Caco-2 (cell line): ENCODE measurements around the gene GGCT. TPM values are rescaled to one million over a fixed set of nuclear protein-coding genes. Genes with fewer than 3 reads are reported as not detected.

Source experiments
- BruUV-seq: library from RNA; stranded (reverse); fragments of 400-500 nt; replicated peaks from 2 replicates; lab custom pipeline; 2021; lab: Mats Ljungman, UMichigan
- CTCF ChIA-PET: fragments of 300-600 bp; sonication (Branson Sonifier 250); formaldehyde crosslinking; loops from one replicate; lab custom pipeline; 2022; ENCODE audit warnings: antibody characterized with exemption; lab: Charles Lee
- POLR2A ChIA-PET: fragments of 300-600 bp; sonication (Branson Sonifier 250); formaldehyde crosslinking; loops from one replicate; lab custom pipeline; 2022; ENCODE audit warnings: antibody characterized with exemption; lab: Charles Lee
- DNase-seq, 2 experiments: peaks; one replicate each; pipeline versions ENCODE4 v3.0.0 to v3.0.0-alpha.2; 2020 to 2022
- H3K27me3 ChIP-seq: replicated peaks from 2 replicates; pipeline ENCODE4 v1.6.0; 2011; ENCODE audit warnings: low read length; ENCODE audit not compliant: control insufficient read depth, insufficient read depth
- H3K36me3 ChIP-seq: 2 replicates; pipeline ENCODE4 v1.5.1; 2011; ENCODE audit warnings: low read length; ENCODE audit not compliant: control insufficient read depth, insufficient read depth
- H3K4me1 ChIP-seq: fragments of 250-450 bp; sonication (Bioruptor Pico); 2 replicates; pipeline ENCODE4 v1.5.1; 2020; ENCODE audit warnings: mild to moderate bottlenecking
- H3K4me3 ChIP-seq: 2 replicates; pipeline ENCODE4 v1.5.1; 2011; ENCODE audit warnings: low read depth, mild to moderate bottlenecking, control low read depth, low read length
- H3K9me3 ChIP-seq: fragments of 250-450 bp; sonication (Bioruptor Pico); 2 replicates; pipeline ENCODE4 v1.5.1; 2020; ENCODE audit warnings: mild to moderate bottlenecking, moderate library complexity
- H3K27ac Mint-ChIP-seq: one replicate; pipeline ENCODE4 v1.8.0; 2022; ENCODE audit warnings: mixed read lengths; ENCODE audit not compliant: unreplicated experiment
- H3K27me3 Mint-ChIP-seq: one replicate; pipeline ENCODE4 v1.8.0; 2022; ENCODE audit warnings: mixed read lengths; ENCODE audit not compliant: insufficient read depth, unreplicated experiment
- H3K36me3 Mint-ChIP-seq: one replicate; pipeline ENCODE4 v1.8.0; 2022; ENCODE audit warnings: mild to moderate bottlenecking, mixed read lengths; ENCODE audit not compliant: insufficient read depth, unreplicated experiment
- H3K4me1 Mint-ChIP-seq: one replicate; pipeline ENCODE4 v1.8.0; 2022; ENCODE audit warnings: low read depth, mixed read lengths; ENCODE audit not compliant: unreplicated experiment
- H3K4me3 Mint-ChIP-seq: one replicate; pipeline ENCODE4 v1.8.0; 2022; ENCODE audit warnings: mild to moderate bottlenecking, moderate library complexity, mixed read lengths; ENCODE audit not compliant: unreplicated experiment
- H3K9me3 Mint-ChIP-seq: one replicate; pipeline ENCODE4 v1.8.0; 2022; ENCODE audit warnings: mixed read lengths; ENCODE audit not compliant: unreplicated experiment
- CTCF ChIP-seq, 2 experiments: fragments of 200-600 bp in 1 of 2; IDR thresholded peaks; 1 replicate in 1 of 2; 2 replicates in 1 of 2; pipeline versions ENCODE4 v1.5.1 to v1.8.0; 2011 to 2022; ENCODE audit warnings: antibody characterized with exemption in 1 of 2, control low read depth in 1 of 2, inconsistent platforms in 1 of 2, low read depth in 1 of 2, low read length in 1 of 2, mild to moderate bottlenecking in 1 of 2, moderate library complexity in 1 of 2; ENCODE audit not compliant: insufficient read depth in 1 of 2, severe bottlenecking in 1 of 2, unreplicated experiment in 1 of 2
- intact Hi-C: fragments of 100-400 bp; cut with micrococcal nuclease; formaldehyde crosslinking; loops from one replicate; pipeline ENCODE4 v1.10.0; 2022; ENCODE audit not compliant: unreplicated experiment
- total RNA-seq: library from RNA; stranded (reverse); gene quantifications from 2 replicates; pipeline ENCODE4 v1.2.3, GENCODE V29; 2022

GGCT gene
- total RNA-seq, 1 experiment from 2014 or later: 75.2 TPM

GRCh38 chr7:30470163-30470770 lies 34.4 kb downstream of the GGCT start:
- DNase-seq: no peak
- Mint-ChIP-seq H3K4me1 (peaks cover 7% of the 10 kb centered on the region), H3K4me3 (no peak overlapping the region), H3K27me3 (no peaks in the 10 kb centered on the region), H3K9me3 (no peaks in the 10 kb centered on the region), H3K36me3 (no peaks in the 10 kb centered on the region), H3K27ac (no peak overlapping the region)
- no peaks in the 10 kb centered on the region for H3K9me3 ChIP-seq
- H3K36me3 ChIP-seq: no peaks in the 10 kb centered on the region
- H3K27me3 ChIP-seq: no peaks in the 10 kb centered on the region
- no peak overlapping the region for H3K4me3 ChIP-seq
- intact Hi-C loops: loop anchor here (10.0 kb wide), 2 partner anchors 75 to 185 kb away; partner anchors contain the start of gene ZNRF2
- ChIA-PET POLR2A (no interaction called here), CTCF (interaction anchor here (0.8 to 1.6 kb wide), 5 partner anchors 18 to 306 kb away, joined by 3 to 5 read pairs (median 4); no protein-coding TSS in a partner anchor)
- no peaks in the 10 kb centered on the region for H3K4me1 ChIP-seq
- BruUV-seq: no TSS peak
- TF ChIP-seq CTCF (IDR thresholded peaks at IDR 0.05; ENCODE audit: insufficient read depth in 1 of 2, low read depth in 1 of 2, low read length in 1 of 2, severe bottlenecking in 1 of 2, unreplicated experiment in 1 of 2): no peak

- no TSS peak for BruUV-seq
- no peak overlapping the region for H3K4me3 Mint-ChIP-seq
- CTCF ChIA-PET: interaction anchor here (0.8 to 1.6 kb wide), 7 partner anchors 10 to 305 kb away, joined by 3 to 13 read pairs (median 4); partner anchors contain the start of gene NOD1
Observed at GRCh38 chr7:30469303-30469702, 35.3 kb downstream of the GGCT start.

GRCh38 chr7:30468791-30469190 lies 35.8 kb downstream of the GGCT start:
- Mint-ChIP-seq H3K27me3 (no peaks in the 10 kb centered on the region), H3K4me3 (no peak overlapping the region), H3K36me3 (no peaks in the 10 kb centered on the region), H3K4me1 (peaks cover 7% of the 10 kb centered on the region), H3K9me3 (no peaks in the 10 kb centered on the region), H3K27ac (no peak overlapping the region)
- no peaks in the 10 kb centered on the region for H3K36me3 ChIP-seq
- POLR2A ChIA-PET: no interaction called here
- no peak for TF ChIP-seq CTCF (IDR thresholded peaks at IDR 0.05; ENCODE audit: insufficient read depth in 1 of 2, low read depth in 1 of 2, low read length in 1 of 2, severe bottlenecking in 1 of 2, unreplicated experiment in 1 of 2)
- no peak for DNase-seq
- no peaks in the 10 kb centered on the region for H3K27me3 ChIP-seq
- H3K4me1 ChIP-seq: no peaks in the 10 kb centered on the region
- H3K9me3 ChIP-seq: no peaks in the 10 kb centered on the region
- intact Hi-C loops: no loop called here
- BruUV-seq: no TSS peak
- no peak overlapping the region for H3K4me3 ChIP-seq
- CTCF ChIA-PET: interaction anchor here (1.0 to 1.6 kb wide), 6 partner anchors 9 to 193 kb away, joined by 3 to 13 read pairs (median 4); partner anchors contain the start of gene NOD1

More at GRCh38 chr7:30469303-30469702, 35.3 kb downstream of the GGCT start:
- Mint-ChIP-seq H3K27me3 (no peaks in the 10 kb centered on the region), H3K9me3 (no peaks in the 10 kb centered on the region), H3K36me3 (no peaks in the 10 kb centered on the region), H3K4me1 (peaks cover 7% of the 10 kb centered on the region), H3K27ac (no peak overlapping the region)
- Histone ChIP-seq H3K9me3 (no peaks in the 10 kb centered on the region), H3K4me1 (no peaks in the 10 kb centered on the region), H3K4me3 (no peak overlapping the region), H3K36me3 (no peaks in the 10 kb centered on the region), H3K27me3 (no peaks in the 10 kb centered on the region)
- DNase-seq: peak; percentile 50 to 53
- intact Hi-C loops: no loop called here
- peak; percentile 9 to 39 for TF ChIP-seq CTCF (IDR thresholded peaks at IDR 0.05; ENCODE audit: insufficient read depth in 1 of 2, low read depth in 1 of 2, low read length in 1 of 2, severe bottlenecking in 1 of 2, unreplicated experiment in 1 of 2)
- POLR2A ChIA-PET: no interaction called here
